Gastrocnemius medialis (tissue), 4 donors: ENCODE measurements around the gene CYP3A4.
"Not testable (repeated sequence)": the region's sequence is repeated elsewhere in the genome, so short reads cannot be mapped to it uniquely, and the experiment has no call there.

ENCODE experiments used
- POLR2A ChIP-seq, 2 donors: fragments of 450-650 bp; IDR thresholded peaks; one replicate each; pipeline ENCODE4 v1.6.1; 2017; ENCODE audit warnings: antibody characterized with exemption in 2 of 2, mild to moderate bottlenecking in 2 of 2, moderate library complexity in 2 of 2
- TF ChIP-seq, protein P1 (sequence below), 5 experiments: fragments of 450-650 bp in 3 of 5; fragments of 200-600 bp in 2 of 5; sonication (generic) in 2 of 5; IDR thresholded peaks in 4 of 5; conservative IDR thresholded peaks in 1 of 5; 1 replicate in 4 of 5; 2 replicates in 1 of 5; pipeline ENCODE4 v1.5.1; 2016 to 2019; ENCODE audit warnings: antibody characterized with exemption in 5 of 5, mild to moderate bottlenecking in 3 of 5, moderate library complexity in 3 of 5

DNA sequence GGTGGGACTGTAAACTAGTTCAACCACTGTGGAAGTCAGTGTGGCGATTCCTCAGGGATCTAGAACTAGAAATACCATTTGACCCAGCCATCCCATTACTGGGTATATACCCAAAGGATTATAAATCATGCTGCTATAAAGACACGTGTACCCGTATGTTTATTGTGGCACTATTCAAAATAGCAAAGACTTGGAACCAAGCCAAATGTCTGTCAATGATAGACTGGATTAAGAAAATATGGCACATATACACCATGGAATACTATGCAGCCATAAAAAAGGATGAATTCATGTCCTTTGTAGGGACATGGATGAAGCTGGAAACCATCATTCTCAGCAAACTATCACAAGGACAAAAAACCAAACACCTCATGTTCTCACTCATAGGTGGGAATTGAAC lies 37.1 kb downstream of the CYP3A4 start:
- TF ChIP-seq, protein P1, sequence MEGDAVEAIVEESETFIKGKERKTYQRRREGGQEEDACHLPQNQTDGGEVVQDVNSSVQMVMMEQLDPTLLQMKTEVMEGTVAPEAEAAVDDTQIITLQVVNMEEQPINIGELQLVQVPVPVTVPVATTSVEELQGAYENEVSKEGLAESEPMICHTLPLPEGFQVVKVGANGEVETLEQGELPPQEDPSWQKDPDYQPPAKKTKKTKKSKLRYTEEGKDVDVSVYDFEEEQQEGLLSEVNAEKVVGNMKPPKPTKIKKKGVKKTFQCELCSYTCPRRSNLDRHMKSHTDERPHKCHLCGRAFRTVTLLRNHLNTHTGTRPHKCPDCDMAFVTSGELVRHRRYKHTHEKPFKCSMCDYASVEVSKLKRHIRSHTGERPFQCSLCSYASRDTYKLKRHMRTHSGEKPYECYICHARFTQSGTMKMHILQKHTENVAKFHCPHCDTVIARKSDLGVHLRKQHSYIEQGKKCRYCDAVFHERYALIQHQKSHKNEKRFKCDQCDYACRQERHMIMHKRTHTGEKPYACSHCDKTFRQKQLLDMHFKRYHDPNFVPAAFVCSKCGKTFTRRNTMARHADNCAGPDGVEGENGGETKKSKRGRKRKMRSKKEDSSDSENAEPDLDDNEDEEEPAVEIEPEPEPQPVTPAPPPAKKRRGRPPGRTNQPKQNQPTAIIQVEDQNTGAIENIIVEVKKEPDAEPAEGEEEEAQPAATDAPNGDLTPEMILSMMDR (IDR thresholded peaks at IDR 0.05 in 4 of 5, conservative IDR thresholded peaks at IDR 0.05 in 1 of 5): not testable (repeated sequence)
- not testable (repeated sequence) for TF ChIP-seq POLR2A (IDR thresholded peaks at IDR 0.05)
